ENCODE measurements around the gene ANKS1A. TPM values are rescaled to one million over a fixed set of nuclear protein-coding genes. Genes with fewer than 3 reads are reported as not detected.
A peak's percentile ranks its signal among the peaks of the same experiment; 100 is the strongest.

The ANKS1A gene
- total and polyA plus RNA-seq, 11 donors, result 11.0 to 49.5 (median 29.3) TPM

DNA sequence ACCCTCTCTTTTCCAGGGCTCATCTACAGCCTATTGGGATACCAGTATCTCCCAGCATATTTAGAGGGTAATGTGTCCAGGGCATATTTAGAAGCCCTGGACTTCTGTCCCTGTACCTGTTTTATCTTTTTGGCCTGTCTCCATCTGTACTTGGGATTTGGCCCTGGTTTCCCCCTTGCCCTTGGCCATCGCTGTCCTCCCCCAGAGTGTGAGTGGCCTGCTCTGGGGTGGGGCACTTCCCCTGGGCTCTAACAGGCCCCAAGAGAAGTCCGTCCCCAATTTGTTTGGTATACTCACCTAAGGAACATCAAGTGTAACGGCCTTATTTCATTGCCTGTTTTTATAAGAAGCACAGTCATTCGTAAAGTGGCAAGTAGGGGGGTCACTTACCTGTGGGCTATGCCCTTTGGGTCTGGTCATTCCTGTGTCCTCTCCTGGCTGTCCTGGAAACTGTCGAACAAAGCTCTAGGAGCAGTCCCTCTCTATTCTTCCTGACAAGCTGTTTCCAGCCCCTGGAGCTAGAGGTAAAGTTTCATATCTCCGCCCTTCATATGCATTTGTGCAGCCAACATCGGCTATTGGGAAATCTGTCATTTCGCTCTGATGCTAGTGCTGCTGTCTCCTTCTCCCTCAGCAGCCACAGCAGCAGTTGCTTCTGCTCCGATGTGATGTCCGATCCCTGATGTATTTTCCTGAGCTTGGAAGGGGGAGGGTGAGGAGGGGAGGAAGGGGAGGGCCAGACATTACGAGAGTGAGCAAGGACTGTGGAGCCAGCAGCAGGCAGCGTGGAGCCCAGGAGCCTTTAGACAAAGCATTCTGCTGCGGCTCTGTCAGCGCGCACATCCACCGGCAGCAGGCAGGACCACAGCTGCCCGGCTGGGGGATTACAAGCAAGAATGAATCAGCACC, 168.6 kb downstream of the ANKS1A start:
- H3K36me3 ChIP-seq, result peaks cover 0 to 89% (median 65%) of the 10 kb centered on the region in 9 donors
- 21 to 38% (median 25%) methylated on average over 17 of the region's 17 CpGs for WGBS, 4 donors

DNA sequence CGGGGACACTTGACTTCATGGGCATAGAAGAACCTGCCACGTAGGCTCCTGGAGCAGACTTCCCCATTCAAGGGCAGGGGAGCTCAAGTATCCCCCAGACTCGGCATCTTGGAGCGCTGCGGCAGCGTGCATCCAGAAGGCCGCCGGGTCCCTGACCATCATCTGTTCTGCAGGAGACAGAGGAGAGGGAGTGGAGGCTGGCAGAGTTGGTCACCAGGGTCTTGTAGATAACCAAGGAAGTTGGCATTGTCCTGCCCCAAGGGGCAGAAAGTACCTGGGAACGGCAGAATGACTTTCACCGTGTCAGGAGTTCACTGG, 169.3 kb downstream of the ANKS1A start:
- ATAC-seq, result no peak
- DNase-seq, result no peak

More for the DNA sequence above, 168.6 kb downstream of the ANKS1A start:
- Histone ChIP-seq H3K4me3 (peak overlapping the region in 3 of 12 donors; percentile 4 to 28 (median 10)), H3K27me3 (no peaks in the 10 kb centered on the region), H3K27ac (peak overlapping the region; percentile 41 to 82 (median 74)), H3K9me3 (no peaks in the 10 kb centered on the region), H3K4me1 (peaks cover 0 to 82% (median 43%) of the 10 kb centered on the region in 12 donors)
- peak; percentile 47 to 72 (median 66) for ATAC-seq
- intact Hi-C loops (cut with DNase I), result loop anchor here in 4 of 10 donors (5.0 kb wide), 3 partner anchors 40 to 45 kb away; no protein-coding TSS in a partner anchor
- peak in 4 of 5 donors; percentile 45 to 68 (median 52) for DNase-seq
- TF ChIP-seq, protein P1, sequence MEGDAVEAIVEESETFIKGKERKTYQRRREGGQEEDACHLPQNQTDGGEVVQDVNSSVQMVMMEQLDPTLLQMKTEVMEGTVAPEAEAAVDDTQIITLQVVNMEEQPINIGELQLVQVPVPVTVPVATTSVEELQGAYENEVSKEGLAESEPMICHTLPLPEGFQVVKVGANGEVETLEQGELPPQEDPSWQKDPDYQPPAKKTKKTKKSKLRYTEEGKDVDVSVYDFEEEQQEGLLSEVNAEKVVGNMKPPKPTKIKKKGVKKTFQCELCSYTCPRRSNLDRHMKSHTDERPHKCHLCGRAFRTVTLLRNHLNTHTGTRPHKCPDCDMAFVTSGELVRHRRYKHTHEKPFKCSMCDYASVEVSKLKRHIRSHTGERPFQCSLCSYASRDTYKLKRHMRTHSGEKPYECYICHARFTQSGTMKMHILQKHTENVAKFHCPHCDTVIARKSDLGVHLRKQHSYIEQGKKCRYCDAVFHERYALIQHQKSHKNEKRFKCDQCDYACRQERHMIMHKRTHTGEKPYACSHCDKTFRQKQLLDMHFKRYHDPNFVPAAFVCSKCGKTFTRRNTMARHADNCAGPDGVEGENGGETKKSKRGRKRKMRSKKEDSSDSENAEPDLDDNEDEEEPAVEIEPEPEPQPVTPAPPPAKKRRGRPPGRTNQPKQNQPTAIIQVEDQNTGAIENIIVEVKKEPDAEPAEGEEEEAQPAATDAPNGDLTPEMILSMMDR (IDR thresholded peaks at IDR 0.05), result no peak
- TF ChIP-seq POLR2A (IDR thresholded peaks at IDR 0.05), result no peak

GRCh38 chr6:35058865-35059522, 169.9 kb downstream of the ANKS1A start:
- no peak for ATAC-seq
- 83 to 89% (median 86%) methylated on average over 15 to 21 of the region's 21 CpGs for WGBS, 4 donors
- Histone ChIP-seq H3K4me3 (no peak overlapping the region), H3K36me3 (peaks cover 0 to 92% (median 70%) of the 10 kb centered on the region in 9 donors), H3K27ac (peak overlapping the region in 5 of 12 donors; percentile 49 to 80 (median 75)), H3K9me3 (no peaks in the 10 kb centered on the region), H3K27me3 (no peaks in the 10 kb centered on the region), H3K4me1 (peaks cover 0 to 82% (median 42%) of the 10 kb centered on the region in 12 donors)
- intact Hi-C loops (cut with DNase I), result loop anchor here in 4 of 10 donors (5.0 kb wide), 3 partner anchors 38 to 47 kb away; no protein-coding TSS in a partner anchor
- no peak for TF ChIP-seq POLR2A (IDR thresholded peaks at IDR 0.05)
- TF ChIP-seq, protein P1 (IDR thresholded peaks at IDR 0.05), result no peak
- DNase-seq, result peak in 1 of 5 donors; percentile 25

More for the DNA sequence above, 169.3 kb downstream of the ANKS1A start:
- Histone ChIP-seq H3K27ac (peak overlapping the region in 10 of 12 donors; percentile 18 to 82 (median 74)), H3K4me1 (peaks cover 0 to 82% (median 42%) of the 10 kb centered on the region in 12 donors), H3K4me3 (no peak overlapping the region), H3K27me3 (no peaks in the 10 kb centered on the region), H3K9me3 (no peaks in the 10 kb centered on the region), H3K36me3 (peaks cover 0 to 94% (median 72%) of the 10 kb centered on the region in 9 donors)
- no peak for TF ChIP-seq POLR2A (IDR thresholded peaks at IDR 0.05)
- TF ChIP-seq, protein P1 (IDR thresholded peaks at IDR 0.05), result no peak
- WGBS, 4 donors, result 71 to 83% (median 76%) methylated on average over 8 to 10 of the region's 10 CpGs
- intact Hi-C loops (cut with DNase I), result loop anchor here in 4 of 10 donors (5.0 kb wide), 3 partner anchors 39 to 46 kb away; no protein-coding TSS in a partner anchor
